Superior temporal gyrus (tissue), 1 donor: Measurements from ENCODE around the gene MAML1.
"Not testable (repeated sequence)": the region's sequence is repeated elsewhere in the genome, so short reads cannot be mapped to it uniquely, and the experiment has no call there.

Experiments used
- DNase-seq: peaks from one replicate; pipeline ENCODE4 v3.0.0-alpha.2; 2016; ENCODE audit errors: extremely low spot score

MAML1 gene

GRCh38 chr5:179767496-179768100 lies 35.0 kb downstream of the MAML1 start:
- DNase-seq = no peak

GRCh38 chr5:179768326-179769085 lies 35.9 kb downstream of the MAML1 start:
- DNase-seq = no peak

GRCh38 chr5:179769271-179769670 lies 36.6 kb downstream of the MAML1 start:
- no peak for DNase-seq

GRCh38 chr5:179769796-179770195 lies 37.2 kb downstream of the MAML1 start:
- DNase-seq = no peak

- DNase-seq = no peak
These were observed 38.8 kb downstream of the MAML1 start for GRCh38 chr5:179771311-179771895.

- no peak for DNase-seq
These were observed 39.7 kb downstream of the MAML1 start for GRCh38 chr5:179772351-179772750.

- DNase-seq = no peak
These were observed 41.0 kb downstream of the MAML1 start for GRCh38 chr5:179773686-179774040.

GRCh38 chr5:179774442-179774841 lies 41.8 kb downstream of the MAML1 start:
- DNase-seq = no peak

GRCh38 chr5:179776411-179776938 lies 43.9 kb downstream of the MAML1 start:
- DNase-seq = no peak

- DNase-seq = no peak
These were observed 44.8 kb downstream of the MAML1 start for GRCh38 chr5:179777456-179777855.

GRCh38 chr5:179777909-179778308 lies 45.3 kb downstream of the MAML1 start:
- no peak for DNase-seq

GRCh38 chr5:179778591-179778990 lies 46.0 kb downstream of the MAML1 start:
- DNase-seq = no peak

- no peak for DNase-seq
These were observed 47.2 kb downstream of the MAML1 start for GRCh38 chr5:179779826-179780225.

- no peak for DNase-seq
These were observed 47.7 kb downstream of the MAML1 start for GRCh38 chr5:179780362-179780761.

- no peak for DNase-seq
These were observed 49.2 kb downstream of the MAML1 start for GRCh38 chr5:179781846-179782245.

- DNase-seq = no peak
These were observed 50.5 kb downstream of the MAML1 start for GRCh38 chr5:179783128-179783527.

- no peak for DNase-seq
These were observed 54.2 kb downstream of the MAML1 start for GRCh38 chr5:179786861-179787260.

GRCh38 chr5:179788193-179788854 lies 55.7 kb downstream of the MAML1 start:
- no peak for DNase-seq

- not testable (repeated sequence) for DNase-seq
These were observed 56.7 kb downstream of the MAML1 start for GRCh38 chr5:179789278-179789677.

- no peak for DNase-seq
These were observed 59.4 kb downstream of the MAML1 start for GRCh38 chr5:179791881-179792611.

- no peak for DNase-seq
These were observed 60.2 kb downstream of the MAML1 start for GRCh38 chr5:179792612-179793467.
